ENCODE measurements around the gene TCERG1L.

The TCERG1L gene

DNA sequence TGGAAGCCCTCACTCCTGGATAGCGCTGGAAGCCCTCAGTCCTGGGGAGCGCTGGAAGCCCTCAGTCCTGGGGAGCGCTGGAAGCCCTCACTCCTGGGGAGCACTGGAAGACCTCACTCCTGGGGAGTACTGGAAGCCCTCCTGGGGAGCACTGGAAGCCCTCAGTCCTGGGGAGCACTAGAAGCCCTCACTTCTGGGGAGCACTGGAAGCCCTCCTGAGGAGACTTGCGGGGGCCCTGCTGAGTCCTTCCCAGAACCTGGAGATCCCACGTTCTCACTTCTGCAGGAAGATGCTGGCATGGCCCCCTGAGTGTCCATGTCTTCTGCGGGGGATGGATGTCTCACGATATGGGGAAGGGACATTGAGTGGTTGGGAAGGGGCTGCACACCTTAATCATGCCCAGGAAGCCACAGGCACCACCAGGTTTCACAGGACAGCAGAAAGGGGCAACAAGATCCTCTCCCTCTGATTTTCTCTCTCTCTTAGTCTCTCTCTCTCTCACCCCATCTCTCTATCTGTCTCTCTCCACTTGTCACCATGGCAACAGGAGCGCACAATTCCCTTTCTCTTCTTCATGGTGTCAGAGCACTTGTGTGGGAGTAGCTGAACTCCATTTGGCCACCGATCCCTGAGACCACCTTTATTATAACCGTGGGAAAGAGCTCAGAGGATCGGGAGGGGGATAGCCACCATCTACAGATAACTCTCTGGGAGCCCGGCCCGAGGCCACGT is 267.0 kb downstream of the TCERG1L start:
- no peak overlapping the region for H3K27ac ChIP-seq (ENCODE audit: low read depth, low read length)
- H3K4me2 ChIP-seq (ENCODE audit: low read depth, low read length, poor library complexity, severe bottlenecking): no peak overlapping the region
- no peaks in the 10 kb centered on the region for H3K79me2 ChIP-seq (ENCODE audit: insufficient read depth, low read length)
- H3K9me2 ChIP-seq (replicated peaks; ENCODE audit: insufficient read depth, low read length): no peaks in the 10 kb centered on the region
- no peaks in the 10 kb centered on the region for H3F3A ChIP-seq (ENCODE audit: insufficient read depth)
- H3K27me3 ChIP-seq (ENCODE audit: low read length): no peaks in the 10 kb centered on the region
- no peak overlapping the region for H3K9ac ChIP-seq (ENCODE audit: low read length)
- H4K20me1 ChIP-seq (ENCODE audit: low read depth, low read length): no peaks in the 10 kb centered on the region
- no peak overlapping the region for H3K4me3 ChIP-seq (ENCODE audit: insufficient read depth, low read length, poor library complexity, severe bottlenecking)
- no peaks in the 10 kb centered on the region for H3K36me3 ChIP-seq (ENCODE audit: low read length)
- H3K9me3 ChIP-seq (ENCODE audit: insufficient read depth, low read length): no peaks in the 10 kb centered on the region
- TF ChIP-seq EZH2phosphoT487 (conservative IDR thresholded peaks at IDR 0.05; ENCODE audit: low read length) (no peak), CTCF (IDR thresholded peaks at IDR 0.05; ENCODE audit: insufficient read depth, low read length, poor library complexity, severe bottlenecking) (no peak)
- H2AFZ ChIP-seq (ENCODE audit: low read depth, low read length, severe bottlenecking): no peak overlapping the region

- no peaks in the 10 kb centered on the region for H3K9me3 ChIP-seq (ENCODE audit: insufficient read depth, low read length)
- H3K79me2 ChIP-seq (ENCODE audit: insufficient read depth, low read length): no peaks in the 10 kb centered on the region
- no peak for TF ChIP-seq EZH2phosphoT487 (conservative IDR thresholded peaks at IDR 0.05; ENCODE audit: low read length)
- TF ChIP-seq CTCF (IDR thresholded peaks at IDR 0.05; ENCODE audit: insufficient read depth, low read length, poor library complexity, severe bottlenecking): no peak
- no peaks in the 10 kb centered on the region for H3K9me2 ChIP-seq (replicated peaks; ENCODE audit: insufficient read depth, low read length)
- H3K4me2 ChIP-seq (ENCODE audit: low read depth, low read length, poor library complexity, severe bottlenecking): no peak overlapping the region
- no peak overlapping the region for H2AFZ ChIP-seq (ENCODE audit: low read depth, low read length, severe bottlenecking)
- no peak overlapping the region for H3K27ac ChIP-seq (ENCODE audit: low read depth, low read length)
- no peak overlapping the region for H3K4me3 ChIP-seq (ENCODE audit: insufficient read depth, low read length, poor library complexity, severe bottlenecking)
- no peaks in the 10 kb centered on the region for H3F3A ChIP-seq (ENCODE audit: insufficient read depth)
- no peaks in the 10 kb centered on the region for H3K36me3 ChIP-seq (ENCODE audit: low read length)
- H3K9ac ChIP-seq (ENCODE audit: low read length): no peak overlapping the region
- no peaks in the 10 kb centered on the region for H4K20me1 ChIP-seq (ENCODE audit: low read depth, low read length)
- no peaks in the 10 kb centered on the region for H3K27me3 ChIP-seq (ENCODE audit: low read length)
Observed at GRCh38 chr10:131043039-131043691, 268.4 kb downstream of the TCERG1L start.

Measured in SU-DHL-6 (cell line).